NCI-H2227 (cell line): ENCODE results near the gene IL6R.

Source experiments
- DNase-seq: peaks from one replicate; lab custom pipeline; 2025; ENCODE audit not compliant: unreplicated experiment; lab: John Stamatoyannopoulos, UW

The IL6R gene

DNA sequence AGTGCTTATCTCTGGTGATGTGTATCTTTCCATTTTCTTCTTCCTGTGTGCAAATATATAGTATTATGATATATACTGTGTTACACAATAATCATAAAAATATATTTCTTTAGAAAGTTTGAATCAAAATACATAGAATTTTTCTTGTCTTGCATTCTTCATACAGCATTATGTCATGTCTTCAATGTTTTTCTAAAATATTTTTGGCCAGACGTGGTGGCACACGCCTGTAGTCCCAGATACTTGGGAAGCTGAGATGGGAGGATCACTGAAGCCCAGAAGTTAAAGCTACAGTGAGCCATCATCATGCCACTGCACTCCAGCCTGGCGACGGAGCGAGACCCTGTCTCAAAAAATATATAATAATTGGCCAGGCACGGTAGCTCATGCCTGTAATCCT is 41.6 kb downstream of the IL6R start:
- DNase-seq = no peak

DNA sequence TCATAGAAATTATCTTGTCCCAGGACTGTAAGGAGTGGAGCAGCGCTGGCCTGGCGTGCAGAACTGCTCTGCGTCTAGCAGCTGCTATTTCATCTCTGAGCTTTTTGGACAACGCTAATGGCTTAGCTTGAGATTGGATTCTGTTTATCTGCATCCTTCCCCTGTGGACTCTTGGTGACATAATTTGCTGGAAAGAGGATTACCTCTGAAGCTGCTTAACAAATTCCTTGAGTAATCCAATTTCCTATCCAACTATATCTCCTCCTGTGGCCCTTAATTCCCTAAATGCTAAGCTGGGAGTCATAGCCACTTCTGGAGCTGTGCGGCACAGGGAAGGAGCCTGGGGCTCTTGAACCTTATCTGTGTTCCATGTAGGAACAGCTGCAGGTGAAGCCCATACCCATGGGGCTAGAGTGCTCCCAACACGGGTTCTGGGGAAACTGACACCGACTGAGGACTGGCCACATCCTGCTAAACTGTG is 43.2 kb downstream of the IL6R start:
- no peak for DNase-seq

DNA sequence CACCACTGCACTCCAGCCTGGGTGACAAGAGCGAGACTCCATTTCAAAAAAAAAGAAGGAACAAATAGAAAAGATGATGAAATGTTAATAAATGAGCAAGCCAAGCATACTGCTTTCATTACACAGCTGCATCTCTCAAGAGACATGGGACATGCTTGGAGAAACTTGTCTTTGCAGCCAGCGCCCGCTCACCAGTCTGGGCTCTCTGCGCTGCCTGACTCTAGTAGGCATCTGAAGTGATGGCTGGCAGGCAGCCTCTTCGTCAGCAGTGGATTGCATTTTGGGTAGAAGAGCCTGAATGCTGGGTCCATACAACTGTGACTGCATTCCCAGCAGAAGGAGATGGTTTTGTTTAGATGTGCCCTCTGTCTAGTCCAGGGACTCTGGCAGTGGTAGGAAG is 48.0 kb downstream of the IL6R start:
- no peak for DNase-seq

DNA sequence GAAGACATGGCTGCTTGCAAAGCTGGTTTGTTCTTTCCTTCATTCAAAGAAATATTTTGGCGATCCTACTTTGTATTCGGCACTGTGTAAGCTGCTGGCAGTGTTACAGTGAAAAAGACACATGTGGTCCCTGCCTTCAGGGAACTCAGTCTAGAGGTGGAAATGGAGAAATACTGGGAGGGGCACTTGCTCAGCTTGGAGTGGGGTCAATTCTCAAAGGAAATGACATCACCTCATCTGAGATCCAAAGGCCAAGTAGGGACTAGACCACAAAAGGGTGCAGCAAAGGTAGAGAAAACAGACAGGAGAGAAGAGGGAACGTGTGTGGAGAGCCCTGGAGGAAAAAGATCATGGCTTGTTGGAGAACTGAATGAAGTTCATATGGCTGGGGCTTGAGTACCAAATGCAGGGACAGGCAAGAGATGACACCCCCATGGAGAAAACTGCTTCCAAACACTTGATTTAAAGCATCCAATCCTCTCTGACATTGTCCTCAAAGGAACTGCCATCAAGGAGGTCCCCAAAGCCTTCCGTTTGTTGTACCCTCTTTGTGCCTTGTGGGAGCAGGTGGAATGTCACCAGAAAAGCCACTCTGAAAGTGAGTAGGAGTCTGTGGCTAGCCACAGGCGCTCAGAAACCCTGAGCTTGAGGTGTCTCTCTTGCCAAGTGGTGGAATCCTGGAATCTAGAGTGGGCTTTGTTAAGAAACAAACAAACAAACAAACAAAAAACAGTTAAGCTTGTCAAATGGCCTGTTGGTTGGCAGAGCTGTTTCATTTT is 48.6 kb downstream of the IL6R start:
- no peak for DNase-seq

DNA sequence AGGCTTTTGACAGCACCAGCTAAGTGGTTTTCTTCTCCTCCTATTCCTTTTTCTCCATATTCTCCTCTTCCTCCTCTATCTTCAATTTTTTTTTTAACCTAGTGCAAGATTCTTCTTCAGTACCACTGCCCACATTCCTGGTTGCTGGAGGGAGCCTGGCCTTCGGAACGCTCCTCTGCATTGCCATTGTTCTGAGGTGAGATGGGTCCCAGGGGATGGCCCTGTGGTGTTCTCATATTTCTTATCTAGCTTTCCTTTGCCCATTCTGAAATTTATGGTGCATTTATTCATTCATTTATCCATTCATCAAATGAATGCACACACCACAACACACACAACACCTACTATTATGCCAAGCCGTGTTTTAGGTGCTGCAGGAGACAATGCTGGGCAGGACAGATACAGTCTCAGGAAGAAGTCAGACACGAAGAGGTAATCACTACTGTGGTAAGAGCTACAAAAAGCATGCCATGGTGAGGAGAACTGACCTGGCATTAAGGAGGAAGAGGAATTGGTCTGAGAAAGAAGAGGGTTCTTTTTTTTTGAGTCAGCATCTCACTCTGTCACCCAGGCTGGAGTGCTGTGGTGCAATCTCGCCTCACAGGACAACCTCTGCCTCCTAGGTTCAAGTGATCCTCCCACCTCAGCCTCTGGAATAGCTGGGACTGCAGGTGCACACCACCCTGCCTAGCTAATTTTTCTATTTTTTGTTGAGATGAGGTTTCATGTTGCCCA is 49.4 kb downstream of the IL6R start:
- no peak for DNase-seq

DNA sequence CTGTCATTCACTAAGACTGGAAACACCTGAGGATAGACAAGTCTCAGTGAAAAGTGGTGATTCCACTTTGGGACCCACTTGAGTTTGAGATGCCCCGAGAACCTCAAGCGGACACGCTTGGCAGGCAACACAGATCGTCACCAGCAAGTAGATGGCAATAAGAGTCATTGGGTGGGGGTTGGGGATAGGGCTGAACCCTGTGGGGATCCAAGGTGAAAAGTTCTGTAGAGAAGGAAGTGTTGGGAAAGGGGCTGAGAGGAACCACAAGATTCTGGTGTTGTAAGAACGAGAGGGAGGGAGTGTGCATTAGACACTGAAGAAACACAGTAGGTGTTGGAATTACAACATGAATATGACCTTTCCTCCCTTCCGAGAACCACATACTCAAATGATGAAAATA is 51.5 kb downstream of the IL6R start:
- DNase-seq = no peak

DNA sequence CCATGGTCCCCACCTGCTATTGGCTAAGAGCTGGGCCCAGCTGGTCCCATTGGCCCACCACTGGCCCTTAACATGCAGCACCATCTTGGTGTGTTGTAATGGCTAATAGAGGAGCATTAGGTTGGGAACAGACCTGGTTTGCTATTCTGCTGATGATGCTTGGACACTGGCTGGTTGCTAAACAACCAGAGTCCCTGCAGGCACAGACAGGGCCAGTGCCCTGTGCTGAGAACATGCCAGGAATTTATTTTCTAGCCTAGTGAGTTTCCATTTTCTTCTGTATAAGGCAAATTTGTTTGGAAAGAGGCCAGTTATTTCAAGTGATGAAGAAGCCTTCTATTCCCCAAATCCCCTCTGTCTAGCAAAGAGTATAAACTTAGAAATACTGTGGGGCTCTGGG is 53.9 kb downstream of the IL6R start:
- no peak for DNase-seq

DNA sequence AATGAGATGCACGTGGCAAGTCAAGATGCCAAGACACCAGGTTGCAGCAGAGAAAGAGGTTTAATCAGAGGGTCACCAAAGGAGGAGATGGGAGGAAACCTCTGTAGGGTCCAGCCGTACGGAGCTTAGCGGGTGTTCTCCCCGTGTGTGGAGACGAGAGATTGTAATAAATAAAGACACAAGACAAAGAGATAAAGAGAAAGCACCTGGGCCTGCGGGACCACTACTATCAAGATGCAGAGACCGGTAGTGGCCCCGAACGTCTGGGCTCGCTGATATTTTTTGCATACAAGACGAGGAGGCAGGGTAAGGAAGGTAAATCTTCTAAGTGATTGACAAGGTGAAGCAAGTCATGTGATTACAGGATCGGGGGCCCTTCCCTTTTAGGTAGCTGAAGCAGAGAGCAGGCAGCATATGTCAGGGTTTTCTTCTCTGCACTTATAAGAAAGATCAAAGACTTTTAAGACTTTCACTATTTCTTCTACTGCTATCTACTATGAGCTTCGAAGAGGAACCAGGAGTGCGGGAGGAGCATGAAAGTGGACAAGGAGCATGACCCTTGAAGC is 55.6 kb downstream of the IL6R start:
- no peak for DNase-seq

DNA sequence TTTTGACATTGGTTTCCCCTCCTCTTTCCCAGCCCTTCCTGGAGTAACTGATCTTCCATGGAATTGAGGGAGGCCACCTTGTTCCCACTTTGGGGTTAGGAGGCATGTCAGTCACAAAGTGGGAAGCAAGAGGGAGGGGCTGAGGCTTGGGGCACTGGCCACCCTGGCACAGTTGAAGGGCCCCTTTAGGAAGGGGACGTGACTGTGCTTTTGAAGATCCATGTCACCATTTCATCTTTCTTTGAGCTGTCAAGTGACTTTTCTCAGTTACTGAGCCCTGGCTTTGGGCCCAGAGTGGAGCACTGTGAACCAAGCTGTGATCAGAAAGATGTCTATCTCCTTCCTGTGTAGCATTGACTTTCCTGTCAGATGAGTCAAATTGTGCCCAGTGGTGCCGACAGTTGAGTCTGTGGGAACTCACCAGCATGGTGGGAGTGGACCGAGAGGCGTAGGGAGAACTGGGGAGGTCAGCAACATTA is 58.4 kb downstream of the IL6R start:
- no peak for DNase-seq

DNA sequence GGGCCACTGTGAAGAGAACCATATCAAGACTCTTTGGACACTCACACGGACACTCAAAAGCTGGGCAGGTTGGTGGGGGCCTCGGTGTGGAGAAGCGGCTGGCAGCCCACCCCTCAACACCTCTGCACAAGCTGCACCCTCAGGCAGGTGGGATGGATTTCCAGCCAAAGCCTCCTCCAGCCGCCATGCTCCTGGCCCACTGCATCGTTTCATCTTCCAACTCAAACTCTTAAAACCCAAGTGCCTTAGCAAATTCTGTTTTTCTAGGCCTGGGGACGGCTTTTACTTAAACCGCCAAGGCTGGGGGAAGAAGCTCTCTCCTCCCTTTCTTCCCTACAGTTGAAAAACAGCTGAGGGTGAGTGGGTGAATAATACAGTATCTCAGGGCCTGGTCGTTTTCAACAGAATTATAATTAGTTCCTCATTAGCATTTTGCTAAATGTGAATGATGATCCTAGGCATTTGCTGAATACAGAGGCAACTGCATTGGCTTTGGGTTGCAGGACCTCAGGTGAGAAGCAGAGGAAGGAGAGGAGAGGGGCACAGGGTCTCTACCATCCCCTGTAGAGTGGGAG is 60.6 kb downstream of the IL6R start:
- DNase-seq = no peak

DNA sequence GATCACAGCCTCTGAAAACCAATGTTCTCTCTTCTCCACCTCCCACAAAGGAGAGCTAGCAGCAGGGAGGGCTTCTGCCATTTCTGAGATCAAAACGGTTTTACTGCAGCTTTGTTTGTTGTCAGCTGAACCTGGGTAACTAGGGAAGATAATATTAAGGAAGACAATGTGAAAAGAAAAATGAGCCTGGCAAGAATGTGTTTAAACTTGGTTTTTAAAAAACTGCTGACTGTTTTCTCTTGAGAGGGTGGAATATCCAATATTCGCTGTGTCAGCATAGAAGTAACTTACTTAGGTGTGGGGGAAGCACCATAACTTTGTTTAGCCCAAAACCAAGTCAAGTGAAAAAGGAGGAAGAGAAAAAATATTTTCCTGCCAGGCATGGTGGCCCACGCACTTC is 61.1 kb downstream of the IL6R start:
- no peak for DNase-seq

DNA sequence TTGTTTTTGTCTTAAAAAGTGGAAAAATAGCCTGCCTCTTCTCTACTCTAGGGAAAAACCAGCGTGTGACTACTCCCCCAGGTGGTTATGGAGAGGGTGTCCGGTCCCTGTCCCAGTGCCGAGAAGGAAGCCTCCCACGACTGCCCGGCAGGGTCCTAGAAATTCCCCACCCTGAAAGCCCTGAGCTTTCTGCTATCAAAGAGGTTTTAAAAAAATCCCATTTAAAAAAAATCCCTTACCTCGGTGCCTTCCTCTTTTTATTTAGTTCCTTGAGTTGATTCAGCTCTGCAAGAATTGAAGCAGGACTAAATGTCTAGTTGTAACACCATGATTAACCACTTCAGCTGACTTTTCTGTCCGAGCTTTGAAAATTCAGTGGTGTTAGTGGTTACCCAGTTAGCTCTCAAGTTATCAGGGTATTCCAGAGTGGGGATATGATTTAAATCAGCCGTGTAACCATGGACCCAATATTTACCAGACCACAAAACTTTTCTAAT is 61.8 kb downstream of the IL6R start:
- DNase-seq = no peak

DNA sequence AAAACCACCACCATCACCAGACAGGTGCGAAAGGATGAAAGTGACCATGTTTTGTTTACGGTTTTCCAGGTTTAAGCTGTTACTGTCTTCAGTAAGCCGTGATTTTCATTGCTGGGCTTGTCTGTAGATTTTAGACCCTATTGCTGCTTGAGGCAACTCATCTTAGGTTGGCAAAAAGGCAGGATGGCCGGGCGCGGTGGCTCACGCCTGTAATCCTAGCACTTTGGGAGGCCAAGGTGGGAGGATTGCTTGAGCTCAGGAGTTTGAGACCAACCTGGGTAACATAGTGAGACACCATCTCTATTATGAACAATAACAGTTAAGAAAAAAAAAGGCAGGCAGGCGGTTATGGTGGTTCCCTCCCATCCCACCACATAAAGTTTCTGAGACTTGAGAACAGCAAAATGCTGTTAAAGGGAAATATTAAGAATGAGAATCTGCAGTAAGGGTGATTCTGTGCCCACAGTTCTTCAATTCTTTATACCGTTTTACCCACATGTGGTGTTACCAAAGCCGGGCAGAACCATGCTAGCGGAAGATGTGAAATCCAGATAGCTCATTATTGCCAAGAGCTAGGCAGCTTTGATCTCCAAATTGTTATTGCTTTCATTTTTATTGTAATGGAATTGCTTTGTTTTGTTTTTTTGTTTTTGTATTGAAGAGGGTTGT is 62.4 kb downstream of the IL6R start:
- no peak for DNase-seq

DNA sequence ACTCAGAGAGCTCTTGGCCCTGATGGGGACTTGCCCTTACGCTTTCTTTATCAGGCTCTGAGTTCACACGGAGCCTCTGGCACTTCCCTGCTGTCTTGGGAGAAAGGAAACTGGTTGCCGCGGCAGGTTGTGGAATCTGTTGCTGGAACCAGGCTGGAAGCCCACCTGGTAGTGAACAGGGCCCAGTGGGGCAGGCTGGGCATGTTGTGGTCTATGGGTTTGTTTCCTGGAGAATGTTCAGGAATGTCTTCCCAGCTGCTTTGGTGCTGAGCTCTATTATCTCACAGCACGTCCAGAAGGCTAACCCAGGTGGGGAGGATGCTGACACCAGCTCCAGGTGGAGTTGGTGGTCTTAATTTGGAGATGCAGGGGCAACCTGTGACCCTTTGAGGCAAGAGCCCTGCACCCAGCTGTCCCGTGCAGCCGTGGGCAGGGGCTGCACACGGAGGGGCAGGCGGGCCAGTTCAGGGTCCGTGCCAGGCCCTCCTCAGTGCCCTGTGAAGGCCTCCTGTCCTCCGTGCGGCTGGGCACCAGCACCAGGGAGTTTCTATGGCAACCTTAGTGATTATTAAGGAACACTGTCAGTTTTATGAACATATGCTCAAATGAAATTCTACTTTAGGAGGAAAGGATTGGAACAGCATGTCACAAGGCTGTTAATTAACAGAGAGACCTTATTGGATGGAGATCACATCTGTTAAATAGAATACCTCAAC is 63.5 kb downstream of the IL6R start:
- no peak for DNase-seq

DNA sequence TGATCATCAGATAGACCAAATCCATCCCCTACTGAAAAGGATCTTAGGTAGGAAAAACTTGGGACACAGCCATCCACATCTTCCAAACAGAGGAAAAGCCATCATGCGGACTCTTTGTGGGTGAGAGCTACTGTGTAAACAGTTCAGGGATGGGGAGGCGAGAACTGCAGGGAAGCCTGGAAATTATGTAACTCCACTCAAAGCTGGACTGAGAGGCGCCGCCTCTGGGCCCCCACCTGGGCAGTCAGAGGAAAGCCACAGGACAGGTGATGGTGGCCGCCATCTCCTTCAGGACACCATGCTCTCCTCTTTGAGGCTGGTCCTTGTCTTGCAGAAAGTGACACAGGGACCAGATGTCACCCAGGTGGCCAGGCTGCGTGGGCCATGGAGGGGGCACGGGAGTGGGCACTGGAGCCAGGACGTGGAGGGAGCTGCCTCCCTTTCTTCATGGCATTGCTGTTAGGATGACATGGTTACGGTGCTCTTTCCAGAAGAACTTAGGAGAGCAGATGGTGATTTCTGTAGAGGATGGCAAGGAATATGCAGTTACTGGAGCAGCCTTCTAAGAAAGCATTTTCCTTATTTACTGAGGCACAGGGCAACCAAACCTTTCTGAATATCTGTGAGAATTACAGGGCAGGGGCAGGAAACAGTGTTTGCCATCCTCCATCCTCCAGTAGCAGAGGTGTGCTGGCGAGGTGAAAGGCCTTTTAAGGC is 64.9 kb downstream of the IL6R start:
- DNase-seq = no peak

DNA sequence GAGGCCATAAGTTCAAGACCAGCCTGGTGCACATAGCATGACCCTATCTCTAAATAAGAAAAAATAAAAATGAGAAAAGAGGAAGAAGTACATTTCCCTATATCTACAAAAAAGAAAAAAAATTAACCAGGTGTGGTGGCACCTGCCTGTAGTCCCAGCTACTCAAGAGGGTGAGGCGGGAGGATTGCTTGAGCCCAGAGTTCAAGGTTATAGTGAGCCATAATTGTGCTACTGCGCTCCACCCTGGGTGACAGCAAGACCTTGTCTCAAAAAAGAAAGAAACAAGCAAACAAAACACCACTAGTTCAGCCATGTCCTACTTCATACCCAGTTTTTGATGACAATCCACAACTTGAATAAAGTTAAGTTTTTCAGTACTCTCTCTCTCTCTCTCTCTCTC is 66.2 kb downstream of the IL6R start:
- DNase-seq = no peak

DNA sequence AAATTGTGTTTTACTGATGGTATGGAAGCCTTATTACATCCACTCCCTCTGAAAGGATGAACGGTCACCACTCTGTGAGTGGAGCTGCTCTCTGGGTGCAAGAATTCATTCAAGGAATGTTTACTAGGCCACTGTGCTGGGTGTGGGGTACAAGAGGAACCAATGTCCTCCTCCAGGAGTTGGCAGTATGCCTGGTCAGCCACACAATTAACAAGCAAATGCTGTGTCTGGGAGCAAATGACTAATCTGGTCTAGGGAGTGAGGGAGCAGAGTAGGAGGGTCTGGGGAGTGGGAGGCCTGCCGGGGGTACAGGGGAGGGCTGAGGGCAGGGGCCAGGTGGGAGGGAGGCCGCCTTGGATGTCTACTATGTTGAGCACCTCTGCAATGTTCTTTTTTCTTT is 69.7 kb downstream of the IL6R start:
- DNase-seq = no peak

DNA sequence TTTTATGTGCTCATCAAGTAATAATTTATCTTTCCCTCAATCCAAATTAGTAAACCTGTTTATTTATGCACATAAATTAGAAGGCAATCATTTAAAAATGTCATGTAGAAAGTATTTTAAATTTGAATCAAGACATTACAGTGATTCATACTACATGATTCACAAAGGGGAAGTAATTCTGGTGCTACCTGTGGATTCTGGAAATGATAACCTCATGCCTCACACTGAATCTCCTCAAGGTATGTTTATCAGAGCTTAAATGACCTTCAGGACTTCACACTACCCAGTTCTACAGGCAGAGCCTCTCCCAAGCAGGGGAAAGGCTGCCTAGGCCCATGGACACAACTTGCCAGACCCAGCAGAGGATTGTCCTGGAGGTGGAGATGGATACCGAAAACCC is 71.6 kb downstream of the IL6R start:
- DNase-seq = no peak

DNA sequence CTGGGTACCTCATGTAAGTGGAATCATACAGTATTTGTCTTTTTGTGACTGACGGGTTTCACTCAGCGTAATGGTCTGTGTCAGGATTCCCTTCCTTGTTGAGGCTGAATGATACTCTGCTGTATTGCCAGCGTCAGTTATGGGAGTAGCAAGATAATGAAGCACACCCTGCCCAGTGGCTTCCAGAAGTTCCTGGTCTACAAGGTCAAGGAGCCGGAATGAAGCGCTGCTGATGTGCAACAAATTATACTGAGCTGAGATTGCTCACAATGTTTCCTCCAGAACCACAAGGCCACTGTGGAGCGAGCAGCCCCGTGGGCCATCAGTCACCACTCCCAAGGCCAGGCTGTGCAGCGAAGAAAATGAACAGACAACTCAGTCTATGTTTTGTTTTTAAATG is 72.9 kb downstream of the IL6R start:
- no peak for DNase-seq

DNA sequence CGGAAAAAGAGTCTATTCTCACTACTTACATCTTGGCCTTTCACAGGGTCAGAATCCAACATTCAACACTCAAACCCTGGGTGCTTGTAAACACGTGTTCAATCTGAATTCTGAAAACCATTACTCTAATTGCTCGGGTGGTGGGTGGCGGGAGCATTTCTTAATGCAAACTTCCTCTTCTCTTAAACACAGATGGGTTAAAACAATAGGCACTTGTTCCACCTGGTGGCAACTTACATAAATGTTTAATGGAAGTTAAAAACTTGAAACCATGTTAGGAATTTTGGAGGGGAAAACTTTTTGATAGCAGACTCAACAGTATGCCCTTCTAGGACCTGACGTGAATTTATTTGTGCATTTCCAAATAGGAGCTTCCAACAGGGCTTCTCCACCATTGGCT is 73.5 kb downstream of the IL6R start:
- no peak for DNase-seq
